Measurements from ENCODE around the gene ST3GAL5.

GRCh38 chr2:85814802-85815550 lies 73.8 kb downstream of the ST3GAL5 start:
- no peak for TF ChIP-seq CTCF (IDR thresholded peaks at IDR 0.05)
- no peak for TF ChIP-seq POLR2A (IDR thresholded peaks at IDR 0.05)
